H9 (cell line): ENCODE data around the gene GHRHR. TPM values are rescaled to one million over a fixed set of nuclear protein-coding genes. Genes with fewer than 3 reads are reported as not detected.

Source experiments
- DNase-seq: peaks from one replicate; pipeline ENCODE4 v3.0.0-alpha.2; 2017
- H2AFZ ChIP-seq: one replicate; pipeline ENCODE4 v1.6.1; 2013; ENCODE audit warnings: mild to moderate bottlenecking, low read length, control low read depth, moderate library complexity
- H2AK5ac ChIP-seq: 2 replicates; pipeline ENCODE4 v1.6.1; 2013; ENCODE audit warnings: low read length, control low read depth, mixed read lengths; ENCODE audit not compliant: insufficient read length
- H2BK120ac ChIP-seq: one replicate; pipeline ENCODE4 v1.6.1; 2013; ENCODE audit warnings: low read depth, mild to moderate bottlenecking, low read length, control low read depth, inconsistent platforms; ENCODE audit not compliant: poor library complexity, severe bottlenecking
- H2BK12ac ChIP-seq: 2 replicates; pipeline ENCODE4 v1.6.1; 2013; ENCODE audit warnings: low read length, control low read depth, mixed read lengths, low read depth; ENCODE audit not compliant: insufficient read length
- H2BK15ac ChIP-seq: 2 replicates; pipeline ENCODE4 v1.6.1; 2013; ENCODE audit warnings: low read depth, low read length, control low read depth
- H2BK20ac ChIP-seq: one replicate; pipeline ENCODE4 v1.6.1; 2013; ENCODE audit warnings: low read depth, mild to moderate bottlenecking, low read length, control low read depth, inconsistent platforms; ENCODE audit not compliant: poor library complexity, severe bottlenecking
- H2BK5ac ChIP-seq: 2 replicates; pipeline ENCODE4 v1.6.1; 2013; ENCODE audit warnings: low read length, control low read depth, mixed read lengths; ENCODE audit not compliant: insufficient read length
- H3K14ac ChIP-seq: 2 replicates; pipeline ENCODE4 v1.6.1; 2013; ENCODE audit warnings: low read length, control low read depth; ENCODE audit not compliant: insufficient read depth
- H3K18ac ChIP-seq: 2 replicates; pipeline ENCODE4 v1.6.1; 2013; ENCODE audit warnings: low read depth, mild to moderate bottlenecking, mixed read lengths, low read length, control low read depth; ENCODE audit not compliant: insufficient read length
- H3K23ac ChIP-seq: 2 replicates; pipeline ENCODE4 v1.6.1; 2013; ENCODE audit warnings: low read length, control low read depth, mixed read lengths, low read depth; ENCODE audit not compliant: insufficient read length
- H3K23me2 ChIP-seq: 2 replicates; pipeline ENCODE4 v1.6.1; 2013; ENCODE audit warnings: low read depth, mild to moderate bottlenecking, mixed read lengths, low read length, control low read depth; ENCODE audit not compliant: insufficient read length, poor library complexity, severe bottlenecking
- H3K27ac ChIP-seq: 2 replicates; pipeline ENCODE4 v1.5.1; 2013; ENCODE audit warnings: low read length, control low read depth, mixed read lengths, low read depth; ENCODE audit not compliant: insufficient read length
- H3K27me3 ChIP-seq: 2 replicates; pipeline ENCODE4 v1.6.1; 2013; ENCODE audit warnings: low read length, control low read depth, inconsistent platforms; ENCODE audit not compliant: insufficient read depth
- H3K4ac ChIP-seq: 2 replicates; pipeline ENCODE4 v1.6.1; 2013; ENCODE audit warnings: low read depth, mild to moderate bottlenecking, control low read depth, inconsistent platforms, low read length, moderate library complexity
- H3K4me1 ChIP-seq: 2 replicates; pipeline ENCODE4 v1.6.1; 2013; ENCODE audit warnings: low read length, control low read depth, inconsistent platforms; ENCODE audit not compliant: insufficient read depth
- H3K4me2 ChIP-seq: 2 replicates; pipeline ENCODE4 v1.6.1; 2013; ENCODE audit warnings: low read length, control low read depth, mixed read lengths; ENCODE audit not compliant: insufficient read length, insufficient read depth
- H3K56ac ChIP-seq: 2 replicates; pipeline ENCODE4 v1.6.1; 2013; ENCODE audit warnings: low read depth, mild to moderate bottlenecking, mixed read lengths, low read length, control low read depth; ENCODE audit not compliant: insufficient read length
- H3K79me1 ChIP-seq: 2 replicates; pipeline ENCODE4 v1.6.1; 2013; ENCODE audit warnings: low read depth, mild to moderate bottlenecking, moderate library complexity, low read length, control low read depth, inconsistent platforms; ENCODE audit not compliant: insufficient read depth, poor library complexity, severe bottlenecking
- H3K79me2 ChIP-seq: 2 replicates; pipeline ENCODE4 v1.6.1; 2013; ENCODE audit warnings: low read length, control low read depth, inconsistent platforms; ENCODE audit not compliant: insufficient read depth
- H3K9ac ChIP-seq: 2 replicates; pipeline ENCODE4 v1.6.1; 2013; ENCODE audit warnings: low read length, control low read depth, mixed read lengths; ENCODE audit not compliant: insufficient read length; ENCODE audit errors: extremely low read depth
- H3K9me3 ChIP-seq: one replicate; pipeline ENCODE4 v1.6.1; 2013; ENCODE audit warnings: low read depth, low read length, inconsistent platforms; ENCODE audit not compliant: control insufficient read depth
- H3T11ph ChIP-seq: one replicate; pipeline ENCODE4 v1.6.1; 2013; ENCODE audit warnings: mild to moderate bottlenecking, low read length, control low read depth, inconsistent platforms
- H4K20me1 ChIP-seq: one replicate; pipeline ENCODE4 v1.6.1; 2013; ENCODE audit not compliant: control insufficient read depth, insufficient read length, insufficient read depth
- H4K5ac ChIP-seq: 2 replicates; pipeline ENCODE4 v1.6.1; 2013; ENCODE audit warnings: low read depth, mild to moderate bottlenecking, mixed read lengths, low read length, control low read depth; ENCODE audit not compliant: insufficient read length
- H4K8ac ChIP-seq: replicated peaks from 2 replicates; pipeline ENCODE4 v1.6.1; 2013; ENCODE audit warnings: low read length, control low read depth, mixed read lengths, low read depth; ENCODE audit not compliant: insufficient read length
- H4K91ac ChIP-seq: 2 replicates; pipeline ENCODE4 v1.6.1; 2013; ENCODE audit warnings: low read depth, mild to moderate bottlenecking, moderate library complexity, mixed read lengths, low read length, control low read depth; ENCODE audit not compliant: insufficient read length
- H3K27ac Mint-ChIP-seq, 3 experiments: 2 replicates in 2 of 3; 3 replicates in 1 of 3; pipeline ENCODE4 v1.8.0; 2020 to 2021; ENCODE audit warnings: mixed read lengths in 3 of 3, mild to moderate bottlenecking in 1 of 3, moderate library complexity in 1 of 3
- H3K27me3 Mint-ChIP-seq: 2 replicates; pipeline ENCODE4 v1.8.0; 2021; ENCODE audit warnings: low read depth, mild to moderate bottlenecking, moderate library complexity, mixed read lengths
- H3K36me3 Mint-ChIP-seq, 3 experiments: 2 replicates in 2 of 3; 3 replicates in 1 of 3; pipeline ENCODE4 v1.8.0; 2020 to 2021; ENCODE audit warnings: low read depth in 3 of 3, mixed read lengths in 3 of 3; ENCODE audit not compliant: insufficient read depth in 1 of 3
- H3K4me1 Mint-ChIP-seq, 2 experiments: 2 replicates each; pipeline ENCODE4 v1.8.0; 2020; ENCODE audit warnings: mixed read lengths in 2 of 2
- H3K4me3 Mint-ChIP-seq, 2 experiments: 2 replicates in 1 of 2; 3 replicates in 1 of 2; pipeline ENCODE4 v1.8.0; 2020 to 2021; ENCODE audit warnings: mild to moderate bottlenecking in 2 of 2, mixed read lengths in 2 of 2, moderate library complexity in 1 of 2
- H3K9me3 Mint-ChIP-seq, 2 experiments: 2 replicates in 1 of 2; 3 replicates in 1 of 2; pipeline ENCODE4 v1.8.0; 2020; ENCODE audit warnings: mild to moderate bottlenecking in 2 of 2, mixed read lengths in 2 of 2, moderate library complexity in 1 of 2
- WGBS: extraction: QIAGEN DNeasy Blood & Tissue Kit; methylation state at CpG from one replicate; pipeline ENCODE4 v1.1.7; 2013; ENCODE audit warnings: missing lambda C conversion rate, low lambda C conversion rate, mixed read lengths; ENCODE audit not compliant: insufficient read length; ENCODE audit errors: extremely low coverage; 5-methylcytosine and 5-hydroxymethylcytosine counted together
- total RNA-seq: library from RNA; stranded (reverse); gene quantifications from 2 replicates; pipeline ENCODE4 v1.2.1, GENCODE V29; 2021
- TF ChIP-seq, protein P1 (sequence below): fragments of 200-600 bp; sonication (generic); conservative IDR thresholded peaks from 3 replicates; pipeline ENCODE4 v1.8.0; 2021; ENCODE audit warnings: antibody characterized with exemption, mild to moderate bottlenecking

Gene GHRHR
- total RNA-seq, 1 experiment from 2014 or later, result 7.4 TPM

DNA sequence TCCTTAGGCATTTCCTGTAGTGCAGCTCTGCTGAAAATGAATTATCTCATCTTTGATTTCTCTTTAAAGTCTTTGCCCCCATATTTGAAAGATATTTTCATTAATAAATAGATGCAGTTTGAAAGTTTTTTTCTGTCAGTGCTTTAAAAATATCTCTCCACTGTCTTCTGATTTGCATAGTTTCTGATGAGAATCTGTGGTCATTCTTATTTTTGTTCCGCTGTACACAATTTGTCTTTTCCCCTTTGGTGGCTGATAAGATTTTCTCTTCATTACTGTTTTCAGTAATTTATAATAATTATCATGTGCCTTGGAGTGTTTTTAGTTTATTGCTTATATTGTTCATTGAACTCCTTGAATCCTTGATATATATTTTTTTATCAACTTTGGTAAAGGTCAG, 7.0 kb upstream of the GHRHR start:
- H3K27ac ChIP-seq, result no peak overlapping the region
- H3K4me1 Mint-ChIP-seq, result no peaks in the 10 kb centered on the region
- H3T11ph ChIP-seq, result no peak overlapping the region
- no peak overlapping the region for H2BK20ac ChIP-seq
- H4K5ac ChIP-seq, result no peak overlapping the region
- peaks cover 15% of the 10 kb centered on the region for H3K27me3 Mint-ChIP-seq
- H3K79me1 ChIP-seq, result no peaks in the 10 kb centered on the region
- no CpG with 5 or more reads among the region's 1 CpG for WGBS
- no peak overlapping the region for H4K8ac ChIP-seq
- no peak overlapping the region for H2AFZ ChIP-seq
- H4K20me1 ChIP-seq, result no peaks in the 10 kb centered on the region
- H3K9me3 Mint-ChIP-seq, result peaks cover 14 to 26% of the 10 kb centered on the region in 2 experiments
- DNase-seq, result no peak
- H2AK5ac ChIP-seq, result no peak overlapping the region
- TF ChIP-seq, protein P1, sequence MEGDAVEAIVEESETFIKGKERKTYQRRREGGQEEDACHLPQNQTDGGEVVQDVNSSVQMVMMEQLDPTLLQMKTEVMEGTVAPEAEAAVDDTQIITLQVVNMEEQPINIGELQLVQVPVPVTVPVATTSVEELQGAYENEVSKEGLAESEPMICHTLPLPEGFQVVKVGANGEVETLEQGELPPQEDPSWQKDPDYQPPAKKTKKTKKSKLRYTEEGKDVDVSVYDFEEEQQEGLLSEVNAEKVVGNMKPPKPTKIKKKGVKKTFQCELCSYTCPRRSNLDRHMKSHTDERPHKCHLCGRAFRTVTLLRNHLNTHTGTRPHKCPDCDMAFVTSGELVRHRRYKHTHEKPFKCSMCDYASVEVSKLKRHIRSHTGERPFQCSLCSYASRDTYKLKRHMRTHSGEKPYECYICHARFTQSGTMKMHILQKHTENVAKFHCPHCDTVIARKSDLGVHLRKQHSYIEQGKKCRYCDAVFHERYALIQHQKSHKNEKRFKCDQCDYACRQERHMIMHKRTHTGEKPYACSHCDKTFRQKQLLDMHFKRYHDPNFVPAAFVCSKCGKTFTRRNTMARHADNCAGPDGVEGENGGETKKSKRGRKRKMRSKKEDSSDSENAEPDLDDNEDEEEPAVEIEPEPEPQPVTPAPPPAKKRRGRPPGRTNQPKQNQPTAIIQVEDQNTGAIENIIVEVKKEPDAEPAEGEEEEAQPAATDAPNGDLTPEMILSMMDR, result no peak
- no peak overlapping the region for H3K23ac ChIP-seq
- no peak overlapping the region for H2BK5ac ChIP-seq
- no peaks in the 10 kb centered on the region for H3K27me3 ChIP-seq
- no peak overlapping the region for H3K18ac ChIP-seq
- H3K4ac ChIP-seq, result no peak overlapping the region
- H3K4me3 Mint-ChIP-seq, result no peak overlapping the region
- H3K9ac ChIP-seq, result no peak overlapping the region
- H3K9me3 ChIP-seq, result no peaks in the 10 kb centered on the region
- H3K14ac ChIP-seq, result no peak overlapping the region
- H2BK15ac ChIP-seq, result no peak overlapping the region
- no peak overlapping the region for H3K56ac ChIP-seq
- no peaks in the 10 kb centered on the region for H3K23me2 ChIP-seq
- H3K4me1 ChIP-seq, result no peaks in the 10 kb centered on the region
- no peak overlapping the region for H4K91ac ChIP-seq
- peaks cover 0 to 10% (median 3%) of the 10 kb centered on the region in 3 experiments; a peak in 4 of 7 replicates for H3K36me3 Mint-ChIP-seq
- H2BK12ac ChIP-seq, result no peak overlapping the region
- H3K27ac Mint-ChIP-seq, result no peak overlapping the region
- peaks cover 3% of the 10 kb centered on the region; the same call in 1 of the 2 replicates for H3K79me2 ChIP-seq
- no peak overlapping the region for H3K4me2 ChIP-seq
- H2BK120ac ChIP-seq, result no peak overlapping the region
